GM10266 (cell line): Measurements from ENCODE around the gene KIRREL3.

ENCODE experiments used
- DNase-seq: peaks from one replicate; pipeline ENCODE4 v3.0.0; 2012; ENCODE audit errors: extremely low spot score
- CTCF ChIP-seq: IDR thresholded peaks from 2 replicates; pipeline ENCODE4 v1.5.1; 2012; ENCODE audit warnings: mild to moderate bottlenecking, low read depth; ENCODE audit not compliant: control insufficient read depth, insufficient read depth; ENCODE audit errors: missing control alignments

Gene KIRREL3

GRCh38 chr11:126456089-126456488 lies 544.5 kb downstream of the KIRREL3 start:
- no peak for DNase-seq
- TF ChIP-seq CTCF = no peak

- no peak for DNase-seq
- no peak for TF ChIP-seq CTCF
These were observed 548.1 kb downstream of the KIRREL3 start for GRCh38 chr11:126452241-126453101.

DNA sequence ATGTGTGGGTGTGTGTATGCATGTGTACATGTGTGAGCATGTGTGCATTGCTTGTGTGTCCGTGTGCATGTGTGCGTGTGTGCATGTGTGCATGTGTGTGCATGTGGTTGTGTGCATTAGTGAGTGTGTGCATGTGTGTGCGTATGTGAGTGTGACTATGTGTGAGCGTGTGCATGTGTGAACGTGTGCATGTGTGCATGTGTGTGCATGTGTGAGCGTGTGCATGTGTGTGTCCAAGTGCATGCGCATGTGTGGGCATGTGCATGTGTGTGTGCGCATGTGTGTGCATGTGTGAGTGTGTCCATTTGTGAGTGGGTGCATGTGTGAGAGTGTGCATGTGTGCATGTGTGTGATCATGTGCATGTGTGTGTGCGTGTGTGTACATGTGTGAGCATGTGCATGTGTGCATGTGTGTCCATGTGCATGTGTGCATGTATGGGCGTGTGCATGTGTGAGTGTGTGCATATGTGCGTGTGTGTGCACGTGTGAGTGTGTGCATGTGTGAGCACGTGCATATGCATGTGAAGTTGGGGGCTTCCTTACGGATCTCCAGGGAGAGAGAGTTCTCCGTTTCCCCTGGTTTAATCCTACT lies 549.3 kb downstream of the KIRREL3 start:
- no peak for DNase-seq
- TF ChIP-seq CTCF = no peak

GRCh38 chr11:126450806-126451205 lies 549.8 kb downstream of the KIRREL3 start:
- no peak for TF ChIP-seq CTCF
- no peak for DNase-seq

- no peak for TF ChIP-seq CTCF
These were observed 550.4 kb downstream of the KIRREL3 start for GRCh38 chr11:126450198-126450597.

GRCh38 chr11:126446581-126446980 lies 554.0 kb downstream of the KIRREL3 start:
- no peak for TF ChIP-seq CTCF
- DNase-seq = no peak

More at GRCh38 chr11:126450198-126450597, 550.4 kb downstream of the KIRREL3 start:
- no peak for DNase-seq

DNA sequence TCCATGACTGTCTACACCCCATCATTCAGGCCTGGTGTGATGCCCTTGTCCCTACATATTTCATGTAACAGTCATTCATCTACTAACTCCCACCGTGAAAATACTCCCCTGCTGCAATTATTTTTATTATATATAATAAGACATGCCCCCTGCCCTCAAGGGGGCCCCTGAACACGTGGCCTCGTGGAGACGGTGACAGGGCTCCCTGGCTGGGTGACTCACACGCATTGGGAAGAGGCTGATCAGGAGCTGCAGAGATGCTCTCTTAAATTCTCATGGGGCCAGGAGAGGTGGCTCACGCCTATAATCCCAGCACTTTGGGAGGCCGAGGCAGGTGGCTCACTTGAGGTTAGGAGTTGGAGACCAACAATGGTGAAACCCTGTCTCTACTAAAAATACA lies 556.5 kb downstream of the KIRREL3 start:
- DNase-seq = no peak
- no peak for TF ChIP-seq CTCF
